ENCODE data around the gene PPP1R8.
A peak's percentile ranks its signal among the peaks of the same experiment; 100 is the strongest.

The PPP1R8 gene

GRCh38 chr1:27872802-27873551 is 42.4 kb downstream of the PPP1R8 start:
- H3K4me3 ChIP-seq (ENCODE audit: low read depth, low read length): peak overlapping the region; percentile 63
- TF ChIP-seq, protein P1, sequence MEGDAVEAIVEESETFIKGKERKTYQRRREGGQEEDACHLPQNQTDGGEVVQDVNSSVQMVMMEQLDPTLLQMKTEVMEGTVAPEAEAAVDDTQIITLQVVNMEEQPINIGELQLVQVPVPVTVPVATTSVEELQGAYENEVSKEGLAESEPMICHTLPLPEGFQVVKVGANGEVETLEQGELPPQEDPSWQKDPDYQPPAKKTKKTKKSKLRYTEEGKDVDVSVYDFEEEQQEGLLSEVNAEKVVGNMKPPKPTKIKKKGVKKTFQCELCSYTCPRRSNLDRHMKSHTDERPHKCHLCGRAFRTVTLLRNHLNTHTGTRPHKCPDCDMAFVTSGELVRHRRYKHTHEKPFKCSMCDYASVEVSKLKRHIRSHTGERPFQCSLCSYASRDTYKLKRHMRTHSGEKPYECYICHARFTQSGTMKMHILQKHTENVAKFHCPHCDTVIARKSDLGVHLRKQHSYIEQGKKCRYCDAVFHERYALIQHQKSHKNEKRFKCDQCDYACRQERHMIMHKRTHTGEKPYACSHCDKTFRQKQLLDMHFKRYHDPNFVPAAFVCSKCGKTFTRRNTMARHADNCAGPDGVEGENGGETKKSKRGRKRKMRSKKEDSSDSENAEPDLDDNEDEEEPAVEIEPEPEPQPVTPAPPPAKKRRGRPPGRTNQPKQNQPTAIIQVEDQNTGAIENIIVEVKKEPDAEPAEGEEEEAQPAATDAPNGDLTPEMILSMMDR (IDR thresholded peaks at IDR 0.05; ENCODE audit: insufficient read depth, low read depth, low read length, missing control alignments): no peak
- DNase-seq (ENCODE audit: low read depth): peak; percentile 63

DNA sequence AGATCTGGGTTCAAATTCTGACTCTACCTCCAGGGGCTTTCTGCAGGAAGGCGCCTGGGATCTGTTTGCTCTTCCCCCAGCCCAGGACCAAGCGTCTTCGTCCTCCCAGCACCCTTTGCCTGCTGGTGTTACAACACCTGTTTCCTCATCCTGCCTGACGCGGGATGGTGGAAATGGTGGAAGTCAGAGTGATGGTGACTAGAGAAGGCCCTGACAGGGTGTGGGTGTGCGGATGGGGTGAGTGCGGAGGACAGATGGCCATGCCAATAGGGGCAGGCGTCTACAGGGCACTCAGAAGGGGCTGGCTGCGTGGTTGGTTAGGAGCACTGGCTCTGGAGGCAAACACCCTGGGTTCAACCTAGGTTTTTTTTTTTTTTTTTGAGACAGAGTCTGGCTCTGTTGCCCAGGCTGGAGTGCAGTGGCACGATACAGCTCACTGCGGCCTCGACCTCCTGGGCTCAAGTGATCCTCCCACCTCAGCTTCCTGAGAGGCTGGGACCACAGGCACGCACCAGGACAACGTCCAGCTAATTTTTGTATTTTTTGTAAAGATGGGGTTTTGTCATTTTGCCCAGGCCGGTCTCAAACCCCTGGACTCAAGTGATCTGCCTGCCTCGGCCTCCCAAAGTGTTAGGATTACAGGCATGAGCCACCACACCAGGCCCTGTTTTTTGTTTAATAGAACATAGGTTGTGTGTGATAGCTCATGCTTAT is 43.2 kb downstream of the PPP1R8 start:
- DNase-seq (ENCODE audit: low read depth): peak; percentile 68
- H3K4me3 ChIP-seq (ENCODE audit: low read depth, low read length): peak overlapping the region; percentile 63
- TF ChIP-seq, protein P1 (IDR thresholded peaks at IDR 0.05; ENCODE audit: insufficient read depth, low read depth, low read length, missing control alignments): no peak

- DNase-seq (ENCODE audit: low read depth): no peak
- TF ChIP-seq, protein P1 (IDR thresholded peaks at IDR 0.05; ENCODE audit: insufficient read depth, low read depth, low read length, missing control alignments): no peak
- H3K4me3 ChIP-seq (ENCODE audit: low read depth, low read length): peak overlapping the region; percentile 63
Measured at GRCh38 chr1:27876341-27877114, 45.9 kb downstream of the PPP1R8 start.

DNA sequence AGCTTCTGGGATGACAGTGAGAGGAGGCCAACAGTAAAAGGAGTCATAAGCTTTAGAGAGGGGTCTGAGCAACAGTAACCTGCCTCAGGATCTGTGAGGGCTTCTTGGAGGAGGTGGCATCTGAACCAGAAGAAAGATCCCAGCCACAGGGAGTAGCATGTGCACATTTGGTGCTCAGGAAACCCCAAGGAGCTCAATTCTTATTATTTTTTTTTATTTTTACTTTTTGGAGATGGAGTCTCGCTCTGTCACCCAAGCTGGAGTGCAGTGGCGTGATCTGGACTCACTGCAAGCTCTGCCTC is 46.5 kb downstream of the PPP1R8 start:
- TF ChIP-seq, protein P1 (IDR thresholded peaks at IDR 0.05; ENCODE audit: insufficient read depth, low read depth, low read length, missing control alignments): no peak
- DNase-seq (ENCODE audit: low read depth): no peak
- H3K4me3 ChIP-seq (ENCODE audit: low read depth, low read length): no peak overlapping the region

- TF ChIP-seq, protein P1 (IDR thresholded peaks at IDR 0.05; ENCODE audit: insufficient read depth, low read depth, low read length, missing control alignments): no peak
- peak; percentile 39 for DNase-seq (ENCODE audit: low read depth)
- no peak overlapping the region for H3K4me3 ChIP-seq (ENCODE audit: low read depth, low read length)
Measured at GRCh38 chr1:27878039-27878438, 47.5 kb downstream of the PPP1R8 start.

GRCh38 chr1:27878787-27879335 is 48.3 kb downstream of the PPP1R8 start:
- TF ChIP-seq, protein P1 (IDR thresholded peaks at IDR 0.05; ENCODE audit: insufficient read depth, low read depth, low read length, missing control alignments): no peak
- DNase-seq (ENCODE audit: low read depth): no peak
- H3K4me3 ChIP-seq (ENCODE audit: low read depth, low read length): no peak overlapping the region
